NOMO-1 treated with dmso at 0.1 percent for 144 hours (cell line): ENCODE measurements around the gene COP1.

Experiments used
- DNase-seq: peaks from one replicate; lab custom pipeline; 2025; ENCODE audit not compliant: unreplicated experiment; lab: John Stamatoyannopoulos, UW

Gene COP1

GRCh38 chr1:175902281-175902680, 304.8 kb downstream of the COP1 start:
- no peak for DNase-seq

GRCh38 chr1:175901076-175901836, 305.8 kb downstream of the COP1 start:
- DNase-seq: no peak

- no peak for DNase-seq
These were observed 306.9 kb downstream of the COP1 start for GRCh38 chr1:175900171-175900570.

DNA sequence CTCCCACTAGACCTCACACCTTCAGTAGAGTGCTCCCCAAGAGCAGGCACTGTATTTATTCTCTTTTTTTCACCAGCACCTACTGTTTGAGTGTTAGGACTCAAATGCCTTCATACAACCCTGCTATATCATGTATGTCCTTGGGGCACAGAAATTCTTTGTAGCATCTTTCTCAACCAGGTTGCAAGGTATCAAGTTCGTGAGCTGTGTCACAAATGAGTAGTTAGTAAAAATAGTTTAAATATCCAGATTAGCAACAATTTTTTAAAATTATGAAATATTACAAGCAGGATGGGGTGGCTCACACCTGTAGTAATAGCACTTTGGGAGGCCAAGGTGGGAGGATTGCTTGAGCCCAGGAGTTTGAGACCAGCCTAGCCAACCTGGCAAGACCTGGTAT, 311.1 kb downstream of the COP1 start:
- DNase-seq: no peak
